ENCODE data around the gene IQGAP2.

GRCh38 chr5:76383126-76383832 lies 19.8 kb upstream of the IQGAP2 start:
- TF ChIP-seq CTCF (IDR thresholded peaks at IDR 0.05) (no peak), POLR2AphosphoS5 (IDR thresholded peaks at IDR 0.05; ENCODE audit: low read depth, low read length) (no peak), SIN3A (IDR thresholded peaks at IDR 0.05; ENCODE audit: borderline replicate concordance, insufficient read depth, low read depth, low read length) (no peak), REST (IDR thresholded peaks at IDR 0.05; ENCODE audit: insufficient read depth in 1 of 2, low read depth in 2 of 2, low read length in 1 of 2) (no peak)
